GM23338 (cell line): ENCODE measurements around the gene ANXA3. TPM values are rescaled to one million over a fixed set of nuclear protein-coding genes. Genes with fewer than 3 reads are reported as not detected.

Source experiments
- ATAC-seq: fragments of 200-7000 bp; cut with Tn5 transposase; 3 replicates; pipeline ENCODE4 v1.9.1; 2020
- DNase-seq: peaks from one replicate; pipeline ENCODE4 v3.0.0-alpha.2; 2015; ENCODE audit warnings: low spot score
- H2AFZ ChIP-seq: fragments of 200-600 bp; sonication (generic); 2 replicates; pipeline ENCODE4 v1.8.0; 2016; ENCODE audit warnings: antibody characterized with exemption, mild to moderate bottlenecking, moderate library complexity
- H3F3A ChIP-seq: fragments of 200-600 bp; sonication (generic); replicated peaks from 2 replicates; pipeline ENCODE4 v1.8.0; 2017; ENCODE audit warnings: antibody characterized with exemption, mixed run types, low read depth
- H3K27ac ChIP-seq: fragments of 200-600 bp; sonication (generic); 2 replicates; pipeline ENCODE4 v1.6.1; 2016; ENCODE audit warnings: low read depth
- H3K27me3 ChIP-seq: fragments of 200-600 bp; sonication (generic); 2 replicates; pipeline ENCODE4 v1.8.0; 2016; ENCODE audit warnings: mild to moderate bottlenecking, mixed run types, moderate library complexity; ENCODE audit not compliant: insufficient read depth
- H3K36me3 ChIP-seq: fragments of 200-600 bp; sonication (generic); 2 replicates; pipeline ENCODE4 v1.8.0; 2016; ENCODE audit warnings: mild to moderate bottlenecking; ENCODE audit not compliant: insufficient read depth
- H3K4me1 ChIP-seq: fragments of 200-600 bp; sonication (generic); 2 replicates; pipeline ENCODE4 v1.8.0; 2016; ENCODE audit warnings: mild to moderate bottlenecking, moderate library complexity; ENCODE audit not compliant: insufficient read depth
- H3K4me2 ChIP-seq: fragments of 200-600 bp; sonication (generic); 2 replicates; pipeline ENCODE4 v1.7.1; 2017; ENCODE audit warnings: mixed run types
- H3K4me3 ChIP-seq: fragments of 200-600 bp; sonication (generic); 2 replicates; pipeline ENCODE4 v1.6.1; 2016; ENCODE audit warnings: mixed run types
- H3K79me2 ChIP-seq: fragments of 200-600 bp; sonication (generic); replicated peaks from 2 replicates; pipeline ENCODE4 v1.8.0; 2017; ENCODE audit warnings: mild to moderate bottlenecking; ENCODE audit not compliant: insufficient read depth
- H3K9me2 ChIP-seq: fragments of 200-600 bp; sonication (generic); 2 replicates; pipeline ENCODE4 v1.8.0; 2017; ENCODE audit not compliant: insufficient read depth
- H4K20me1 ChIP-seq: fragments of 200-600 bp; sonication (generic); replicated peaks from 2 replicates; pipeline ENCODE4 v1.8.0; 2017; ENCODE audit warnings: mild to moderate bottlenecking; ENCODE audit not compliant: insufficient read depth
- H3K27ac Mint-ChIP-seq: 2 replicates; pipeline ENCODE4 v1.8.0; 2020; ENCODE audit warnings: inconsistent platforms, mild to moderate bottlenecking, moderate library complexity, mixed read lengths
- H3K27me3 Mint-ChIP-seq: 3 replicates; pipeline ENCODE4 v1.8.0; 2022; ENCODE audit warnings: low read depth, mild to moderate bottlenecking, moderate library complexity, mixed read lengths, inconsistent platforms; ENCODE audit not compliant: insufficient read depth, poor library complexity
- H3K36me3 Mint-ChIP-seq: 3 replicates; pipeline ENCODE4 v1.8.0; 2021; ENCODE audit warnings: low read depth, mild to moderate bottlenecking, inconsistent platforms, moderate library complexity, mixed read lengths
- H3K4me1 Mint-ChIP-seq: 3 replicates; pipeline ENCODE4 v1.8.0; 2020; ENCODE audit warnings: mild to moderate bottlenecking, inconsistent platforms, mixed read lengths
- H3K4me3 Mint-ChIP-seq: 3 replicates; pipeline ENCODE4 v1.8.0; 2021; ENCODE audit warnings: moderate library complexity, mild to moderate bottlenecking, inconsistent platforms, mixed read lengths
- H3K9me3 Mint-ChIP-seq: 3 replicates; pipeline ENCODE4 v1.8.0; 2020; ENCODE audit warnings: moderate library complexity, mild to moderate bottlenecking, inconsistent platforms, mixed read lengths
- CREB1 ChIP-seq: fragments of 250-450 bp; sonication (Bioruptor Pico); IDR thresholded peaks from 2 replicates; pipeline ENCODE4 v1.5.0; 2020; ENCODE audit warnings: low read depth, mild to moderate bottlenecking, moderate library complexity
- CTCF ChIP-seq, 2 experiments: fragments of 200-600 bp in 1 of 2; sonication (generic) in 1 of 2; conservative IDR thresholded peaks; 2 replicates each; pipeline versions ENCODE4 v1.5.1 to v1.6.1; 2016 to 2017; ENCODE audit warnings: antibody characterized with exemption in 2 of 2, low read depth in 2 of 2, mild to moderate bottlenecking in 2 of 2, moderate library complexity in 1 of 2
- ETS1 ChIP-seq: IDR thresholded peaks from 2 replicates; pipeline ENCODE4 v1.6.1; 2016; ENCODE audit warnings: antibody characterized with exemption
- EZH2 ChIP-seq: fragments of 200-600 bp; sonication (generic); IDR thresholded peaks from one replicate; pipeline ENCODE4 v1.8.0; 2017; ENCODE audit warnings: antibody characterized with exemption, mild to moderate bottlenecking, low read depth; ENCODE audit not compliant: unreplicated experiment
- EZH2phosphoT487 ChIP-seq: fragments of 200-600 bp; sonication (generic); IDR thresholded peaks from one replicate; pipeline ENCODE4 v1.8.1; 2018; ENCODE audit warnings: antibody characterized with exemption; ENCODE audit not compliant: unreplicated experiment
- JUNB ChIP-seq: IDR thresholded peaks from one replicate; pipeline ENCODE4 v1.6.1; 2016; ENCODE audit warnings: antibody characterized with exemption; ENCODE audit not compliant: unreplicated experiment
- NANOG ChIP-seq: IDR thresholded peaks from 2 replicates; pipeline ENCODE4 v1.6.1; 2016; ENCODE audit warnings: antibody characterized with exemption, borderline replicate concordance
- POLR2AphosphoS5 ChIP-seq: IDR thresholded peaks from 2 replicates; pipeline ENCODE4 v1.6.1; 2016; ENCODE audit warnings: antibody characterized with exemption, low read depth
- REST ChIP-seq: IDR thresholded peaks from one replicate; pipeline ENCODE4 v1.6.1; 2018; ENCODE audit warnings: antibody characterized with exemption; ENCODE audit not compliant: unreplicated experiment
- STAT1 ChIP-seq: IDR thresholded peaks from one replicate; pipeline ENCODE4 v1.6.1; 2016; ENCODE audit warnings: antibody characterized with exemption; ENCODE audit not compliant: unreplicated experiment
- ZNF114 ChIP-seq: fragments of 250-450 bp; sonication (Bioruptor Pico); IDR thresholded peaks from 2 replicates; pipeline ENCODE4 v1.5.0; 2020; ENCODE audit warnings: mild to moderate bottlenecking, moderate library complexity
- ZNF331 ChIP-seq: fragments of 250-450 bp; sonication (Bioruptor Pico); IDR thresholded peaks from 2 replicates; pipeline ENCODE4 v1.5.0; 2020; ENCODE audit warnings: low read depth, mild to moderate bottlenecking, moderate library complexity
- ZNF462 ChIP-seq: fragments of 250-450 bp; sonication (Bioruptor Pico); IDR thresholded peaks from 2 replicates; pipeline ENCODE4 v1.5.0; 2020; ENCODE audit warnings: mild to moderate bottlenecking, moderate library complexity
- polyA plus RNA-seq: library from polyadenylated mRNA; unstranded; fragments of >200 nt; fragmentation: Nextera tagmentation; extraction: Ambion mirVana; gene quantifications from 2 replicates; pipeline ENCODE4 v1.2.1, GENCODE V29; 2016
- total RNA-seq: library from RNA; depleted of rRNA; stranded (reverse); fragments of >200 nt; shearing (Covaris generic); gene quantifications from 2 replicates; pipeline ENCODE4 v1.2.3, GENCODE V29; 2014

ANXA3 gene
- total and polyA plus RNA-seq, 2 experiments from 2014 or later = 20.3 to 31.5 TPM

- peaks cover 8% of the 10 kb centered on the region; the same call in 1 of the 3 replicates for H3K4me1 Mint-ChIP-seq
- Histone ChIP-seq H3K79me2 (no peaks in the 10 kb centered on the region), H3K27me3 (no peaks in the 10 kb centered on the region), H3F3A (no peaks in the 10 kb centered on the region), H3K4me2 (no peak overlapping the region), H3K27ac (no peak overlapping the region), H3K4me1 (no peaks in the 10 kb centered on the region), H3K36me3 (no peaks in the 10 kb centered on the region), H2AFZ (no peak overlapping the region), H4K20me1 (no peaks in the 10 kb centered on the region), H3K9me2 (no peaks in the 10 kb centered on the region), H3K4me3 (no peak overlapping the region)
- DNase-seq (no peak), ATAC-seq (no peak)
- no peaks in the 10 kb centered on the region for H3K9me3 Mint-ChIP-seq
- H3K27ac Mint-ChIP-seq = no peak overlapping the region
- TF ChIP-seq ZNF114 (CRISPR knock-in tag) (no peak), JUNB (no peak), CREB1 (CRISPR knock-in tag) (no peak), POLR2AphosphoS5 (no peak), REST (no peak), ZNF331 (no peak), NANOG (no peak), ETS1 (no peak), ZNF462 (CRISPR knock-in tag) (no peak), EZH2phosphoT487 (no peak), CTCF (conservative IDR thresholded peaks at IDR 0.05; ENCODE audit: low read depth in 2 of 2) (no peak), STAT1 (no peak), EZH2 (no peak)
- H3K4me3 Mint-ChIP-seq = no peak overlapping the region
- no peaks in the 10 kb centered on the region for H3K27me3 Mint-ChIP-seq
- no peaks in the 10 kb centered on the region for H3K36me3 Mint-ChIP-seq
Observed at GRCh38 chr4:78625073-78625472, 73.5 kb downstream of the ANXA3 start.
